Muscle layer of colon (tissue), 2 donors: ENCODE results near the gene KANSL3.

Experiments
- H3K27ac ChIP-seq: one replicate; pipeline ENCODE4 v1.7.0; 2013; ENCODE audit warnings: low read depth, mild to moderate bottlenecking, low read length, moderate library complexity
- H3K27me3 ChIP-seq, 2 donors: one replicate each; pipeline ENCODE4 v1.7.0; 2013; ENCODE audit warnings: low read length in 2 of 2, mild to moderate bottlenecking in 2 of 2; ENCODE audit not compliant: insufficient read depth in 2 of 2, control insufficient read depth in 1 of 2
- H3K36me3 ChIP-seq: one replicate; pipeline ENCODE4 v1.7.0; 2013; ENCODE audit warnings: mild to moderate bottlenecking, low read length; ENCODE audit not compliant: insufficient read depth
- H3K4me1 ChIP-seq: one replicate; pipeline ENCODE4 v1.7.0; 2013; ENCODE audit warnings: mild to moderate bottlenecking, low read length; ENCODE audit not compliant: insufficient read depth
- H3K4me3 ChIP-seq, 2 donors: one replicate each; pipeline ENCODE4 v1.7.0; 2013; ENCODE audit warnings: low read length in 2 of 2, low read depth in 1 of 2, mild to moderate bottlenecking in 1 of 2, moderate library complexity in 1 of 2
- H3K9ac ChIP-seq: one replicate; pipeline ENCODE4 v1.7.0; 2013; ENCODE audit warnings: low read length
- H3K9me3 ChIP-seq: one replicate; pipeline ENCODE4 v1.7.0; 2013; ENCODE audit warnings: mild to moderate bottlenecking, low read length
- donor health status: abdominal sarcoma.
- donor health status: Adenocarcinoma of cecum.

The KANSL3 gene

GRCh38 chr2:96596596-96596995 is 41.5 kb downstream of the KANSL3 start:
- peaks cover 65% of the 10 kb centered on the region for H3K36me3 ChIP-seq
- no peaks in the 10 kb centered on the region for H3K9me3 ChIP-seq
- H3K27ac ChIP-seq: no peak overlapping the region
- no peaks in the 10 kb centered on the region for H3K27me3 ChIP-seq
- no peak overlapping the region for H3K9ac ChIP-seq
- H3K4me1 ChIP-seq: no peaks in the 10 kb centered on the region
- H3K4me3 ChIP-seq: no peak overlapping the region

GRCh38 chr2:96594691-96595152 is 43.4 kb downstream of the KANSL3 start:
- Histone ChIP-seq H3K9me3 (no peaks in the 10 kb centered on the region), H3K4me3 (no peak overlapping the region), H3K27me3 (no peaks in the 10 kb centered on the region), H3K4me1 (no peaks in the 10 kb centered on the region), H3K36me3 (peaks cover 50% of the 10 kb centered on the region), H3K9ac (no peak overlapping the region), H3K27ac (no peak overlapping the region)

DNA sequence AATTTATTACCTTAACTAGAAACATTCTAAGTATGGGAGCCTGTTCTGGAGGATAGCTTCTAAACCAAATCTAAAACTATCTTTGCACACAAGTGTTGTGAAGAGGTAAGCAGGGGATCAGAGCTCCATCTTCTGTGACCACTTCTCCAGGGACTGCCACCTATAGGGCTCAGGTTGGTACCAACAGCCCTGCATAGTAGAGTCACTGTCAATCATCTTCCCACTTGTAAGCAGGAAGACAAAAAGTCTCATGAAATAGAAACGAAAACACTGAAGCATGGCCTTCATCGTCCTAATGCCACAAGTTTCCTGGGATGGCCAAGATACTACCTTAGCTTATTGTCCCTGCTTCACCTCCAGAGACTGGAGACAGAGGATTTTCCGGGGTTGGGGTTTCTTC is 43.8 kb downstream of the KANSL3 start:
- Histone ChIP-seq H3K9me3 (no peaks in the 10 kb centered on the region), H3K4me3 (no peak overlapping the region), H3K27ac (no peak overlapping the region)

DNA sequence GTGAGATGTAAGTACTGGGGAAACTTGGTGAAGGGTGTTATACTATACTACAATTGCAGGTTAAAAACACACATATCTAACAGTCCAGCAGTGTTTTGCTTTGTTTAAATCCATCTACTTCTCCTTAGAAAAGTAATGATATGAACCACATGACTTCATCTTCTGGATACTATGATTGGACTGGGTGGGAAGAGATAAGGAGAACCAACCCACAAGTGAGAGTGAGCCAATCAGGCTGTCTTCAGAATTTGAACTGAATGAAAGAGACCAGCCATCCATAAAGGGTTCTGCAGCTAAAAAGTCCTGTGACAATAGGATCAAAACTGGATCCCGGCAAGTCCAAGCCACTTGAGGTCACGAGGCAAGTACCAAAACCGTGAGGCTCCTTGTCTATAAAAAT is 46.6 kb downstream of the KANSL3 start:
- no peak overlapping the region for H3K27ac ChIP-seq
- no peaks in the 10 kb centered on the region for H3K4me1 ChIP-seq
- H3K4me3 ChIP-seq: no peak overlapping the region
- peaks cover 35% of the 10 kb centered on the region for H3K36me3 ChIP-seq
- no peaks in the 10 kb centered on the region for H3K27me3 ChIP-seq
- no peak overlapping the region for H3K9ac ChIP-seq
- no peaks in the 10 kb centered on the region for H3K9me3 ChIP-seq

More for the DNA sequence above, 43.8 kb downstream of the KANSL3 start:
- Histone ChIP-seq H3K27me3 (no peaks in the 10 kb centered on the region), H3K36me3 (peaks cover 48% of the 10 kb centered on the region), H3K9ac (no peak overlapping the region), H3K4me1 (no peaks in the 10 kb centered on the region)

GRCh38 chr2:96591054-96591453 is 47.1 kb downstream of the KANSL3 start:
- Histone ChIP-seq H3K27ac (no peak overlapping the region), H3K4me3 (no peak overlapping the region), H3K9ac (no peak overlapping the region), H3K36me3 (peaks cover 30% of the 10 kb centered on the region), H3K27me3 (no peaks in the 10 kb centered on the region), H3K4me1 (no peaks in the 10 kb centered on the region), H3K9me3 (no peaks in the 10 kb centered on the region)

DNA sequence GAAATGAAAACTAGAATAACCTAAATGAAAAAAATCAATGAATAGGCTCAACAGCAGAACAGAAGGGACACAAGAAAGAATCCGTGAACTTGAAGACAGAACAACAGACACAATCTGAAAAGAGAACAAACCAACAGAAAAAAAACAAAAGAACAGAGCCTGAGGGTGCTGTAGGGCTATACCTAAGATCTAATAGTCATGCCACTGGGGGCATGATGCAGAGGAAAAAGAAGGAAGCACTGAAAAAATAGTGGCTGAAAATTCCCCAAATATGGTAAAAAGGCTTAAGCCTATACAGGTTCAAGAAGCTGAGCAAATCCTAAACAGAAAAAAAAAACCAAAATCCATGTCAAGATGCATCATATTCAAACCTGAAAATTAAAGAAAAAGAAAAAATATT is 50.3 kb downstream of the KANSL3 start:
- H3K4me1 ChIP-seq: no peaks in the 10 kb centered on the region
- no peaks in the 10 kb centered on the region for H3K27me3 ChIP-seq
- H3K4me3 ChIP-seq: no peak overlapping the region
- H3K9me3 ChIP-seq: no peaks in the 10 kb centered on the region
- H3K36me3 ChIP-seq: peaks cover 10% of the 10 kb centered on the region
- H3K27ac ChIP-seq: no peak overlapping the region
- H3K9ac ChIP-seq: no peak overlapping the region

GRCh38 chr2:96584017-96584416 is 54.1 kb downstream of the KANSL3 start:
- Histone ChIP-seq H3K27ac (no peak overlapping the region), H3K4me3 (no peak overlapping the region), H3K9ac (no peak overlapping the region), H3K4me1 (no peaks in the 10 kb centered on the region), H3K9me3 (no peaks in the 10 kb centered on the region), H3K27me3 (no peaks in the 10 kb centered on the region), H3K36me3 (peaks cover 9% of the 10 kb centered on the region)

DNA sequence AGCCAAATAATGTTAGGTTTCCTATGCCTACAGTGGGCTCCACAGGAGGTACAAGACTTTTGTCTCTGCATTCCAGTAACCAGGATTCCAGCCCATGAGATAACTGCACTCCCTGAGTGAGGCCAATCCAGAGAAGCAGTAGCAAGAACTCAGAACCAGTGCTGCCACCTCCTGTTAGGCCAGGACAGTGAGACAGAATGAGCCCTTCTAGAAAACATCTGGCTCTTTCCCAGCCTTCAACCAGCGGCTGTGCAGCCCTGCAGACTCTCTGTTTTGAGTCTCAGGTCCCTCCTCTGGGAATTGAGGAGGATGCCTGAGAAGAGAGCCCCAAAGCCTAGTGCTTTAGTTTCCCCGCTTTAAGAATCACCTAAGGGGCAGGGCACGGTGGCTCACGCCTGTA is 57.3 kb downstream of the KANSL3 start:
- no peak overlapping the region for H3K27ac ChIP-seq
- no peaks in the 10 kb centered on the region for H3K27me3 ChIP-seq
- H3K9ac ChIP-seq: no peak overlapping the region

GRCh38 chr2:96579422-96579821 is 58.7 kb downstream of the KANSL3 start:
- Histone ChIP-seq H3K9me3 (no peaks in the 10 kb centered on the region), H3K27ac (no peak overlapping the region), H3K36me3 (peaks cover 7% of the 10 kb centered on the region), H3K4me1 (no peaks in the 10 kb centered on the region), H3K4me3 (no peak overlapping the region), H3K9ac (no peak overlapping the region), H3K27me3 (no peaks in the 10 kb centered on the region)

More for the DNA sequence above, 57.3 kb downstream of the KANSL3 start:
- Histone ChIP-seq H3K4me1 (no peaks in the 10 kb centered on the region), H3K9me3 (no peaks in the 10 kb centered on the region), H3K4me3 (no peak overlapping the region), H3K36me3 (peaks cover 9% of the 10 kb centered on the region)

- no peak overlapping the region for H3K9ac ChIP-seq
- no peak overlapping the region for H3K4me3 ChIP-seq
- no peaks in the 10 kb centered on the region for H3K27me3 ChIP-seq
- no peaks in the 10 kb centered on the region for H3K9me3 ChIP-seq
- H3K4me1 ChIP-seq: no peaks in the 10 kb centered on the region
- no peaks in the 10 kb centered on the region for H3K36me3 ChIP-seq
- no peak overlapping the region for H3K27ac ChIP-seq
Observed at GRCh38 chr2:96578731-96579130, 59.4 kb downstream of the KANSL3 start.

GRCh38 chr2:96577501-96577900 is 60.6 kb downstream of the KANSL3 start:
- no peaks in the 10 kb centered on the region for H3K4me1 ChIP-seq
- no peak overlapping the region for H3K4me3 ChIP-seq
- no peak overlapping the region for H3K27ac ChIP-seq
- no peaks in the 10 kb centered on the region for H3K9me3 ChIP-seq
- H3K27me3 ChIP-seq: no peaks in the 10 kb centered on the region
- no peak overlapping the region for H3K9ac ChIP-seq
- no peaks in the 10 kb centered on the region for H3K36me3 ChIP-seq

- H3K4me3 ChIP-seq: no peak overlapping the region
- no peak overlapping the region for H3K27ac ChIP-seq
- no peaks in the 10 kb centered on the region for H3K27me3 ChIP-seq
- no peak overlapping the region for H3K9ac ChIP-seq
- no peaks in the 10 kb centered on the region for H3K4me1 ChIP-seq
- no peaks in the 10 kb centered on the region for H3K9me3 ChIP-seq
- no peaks in the 10 kb centered on the region for H3K36me3 ChIP-seq
Observed at GRCh38 chr2:96575785-96576456, 62.2 kb downstream of the KANSL3 start.
